ENCODE measurements around the gene NKTR.

Gene NKTR

GRCh38 chr3:42651248-42652091 is 51.0 kb downstream of the NKTR start:
- DNase-seq, result no peak

GRCh38 chr3:42652251-42652610 is 51.7 kb downstream of the NKTR start:
- no peak for DNase-seq

- peak in 1 of 2 donors; percentile 56 for DNase-seq
These were observed 52.3 kb downstream of the NKTR start for GRCh38 chr3:42652611-42653302.

- no peak for DNase-seq
These were observed 52.7 kb downstream of the NKTR start for GRCh38 chr3:42653303-42653559.

- DNase-seq, result peak in 1 of 2 donors; percentile 4
These were observed 53.3 kb downstream of the NKTR start, which contains the start of gene ZBTB47 for GRCh38 chr3:42653560-42654330. Gene ZBTB47, plus strand, starts transcription at chr3:42653697. Its CDS starts 4,659 bp downstream, at chr3:42658356.

GRCh38 chr3:42654331-42655201 is 54.1 kb downstream of the NKTR start:
- peak in 1 of 2 donors; percentile 5 for DNase-seq

GRCh38 chr3:42655331-42655888 is 54.9 kb downstream of the NKTR start:
- peak in 1 of 2 donors; percentile 6 for DNase-seq

- DNase-seq, result no peak
These were observed 55.6 kb downstream of the NKTR start for GRCh38 chr3:42655980-42656679.

- DNase-seq, result no peak
These were observed 56.5 kb downstream of the NKTR start for GRCh38 chr3:42656680-42657610.

- DNase-seq, result no peak
These were observed 57.2 kb downstream of the NKTR start for GRCh38 chr3:42657675-42658074.

GRCh38 chr3:42658091-42658770 is 57.7 kb downstream of the NKTR start:
- no peak for DNase-seq

- no peak for DNase-seq
These were observed 58.4 kb downstream of the NKTR start for GRCh38 chr3:42658771-42659390.

GRCh38 chr3:42659451-42660130 is 59.1 kb downstream of the NKTR start:
- no peak for DNase-seq

GRCh38 chr3:42660131-42660715 is 59.7 kb downstream of the NKTR start:
- DNase-seq, result no peak

GRCh38 chr3:42660898-42661297 is 60.4 kb downstream of the NKTR start:
- no peak for DNase-seq

GRCh38 chr3:42661593-42662022 is 61.1 kb downstream of the NKTR start:
- DNase-seq, result no peak

- no peak for DNase-seq
These were observed 61.7 kb downstream of the NKTR start for GRCh38 chr3:42662037-42662812.

Data from CD4-positive, alpha-beta T cell treated with Interleukin-1 beta for 1 hour (primary cell).